Osteoblast (primary cell): Measurements from ENCODE around the gene TP73. TPM values are rescaled to one million over a fixed set of nuclear protein-coding genes. Genes with fewer than 3 reads are reported as not detected.
A peak's percentile ranks its signal among the peaks of the same experiment; 100 is the strongest.

Source experiments
- DNase-seq: peaks from one replicate; pipeline ENCODE4 v3.0.0; 2011; ENCODE audit warnings: low spot score, mixed read lengths; ENCODE audit not compliant: insufficient read length; ENCODE audit errors: missing footprints
- H2AFZ ChIP-seq: 2 replicates; pipeline ENCODE4 v1.6.0; 2011; ENCODE audit warnings: mild to moderate bottlenecking, low read length
- H3K27ac ChIP-seq: 2 replicates; pipeline ENCODE4 v1.5.1; 2011; ENCODE audit warnings: mild to moderate bottlenecking, low read depth, low read length, moderate library complexity
- H3K27me3 ChIP-seq: 2 replicates; pipeline ENCODE4 v1.6.0; 2012; ENCODE audit warnings: mild to moderate bottlenecking, control low read depth, inconsistent platforms, low read length, moderate library complexity; ENCODE audit not compliant: insufficient read depth
- H3K36me3 ChIP-seq: 2 replicates; pipeline ENCODE4 v1.5.1; 2011; ENCODE audit warnings: mild to moderate bottlenecking, low read length, control low read depth, moderate library complexity; ENCODE audit not compliant: insufficient read depth
- H3K4me1 ChIP-seq: 2 replicates; pipeline ENCODE4 v1.5.1; 2011; ENCODE audit warnings: mild to moderate bottlenecking, low read length, control low read depth, moderate library complexity; ENCODE audit not compliant: insufficient read depth
- H3K4me2 ChIP-seq: 2 replicates; pipeline ENCODE4 v1.6.0; 2011; ENCODE audit warnings: mild to moderate bottlenecking, low read length; ENCODE audit not compliant: insufficient read depth
- H3K4me3 ChIP-seq: fragments of 200-600 bp; sonication (generic); 3 replicates; pipeline ENCODE4 v1.5.1; 2012; ENCODE audit warnings: mild to moderate bottlenecking, low read length, inconsistent platforms; ENCODE audit not compliant: insufficient read depth
- H3K79me2 ChIP-seq: 2 replicates; pipeline ENCODE4 v1.6.0; 2012; ENCODE audit warnings: mild to moderate bottlenecking, low read length, control low read depth, inconsistent platforms; ENCODE audit not compliant: insufficient read depth
- H3K9me3 ChIP-seq: 2 replicates; pipeline ENCODE4 v1.5.1; 2011; ENCODE audit warnings: low read depth, low read length, control low read depth
- H4K20me1 ChIP-seq: 2 replicates; pipeline ENCODE4 v1.6.0; 2012; ENCODE audit warnings: mild to moderate bottlenecking, low read length, control low read depth; ENCODE audit not compliant: insufficient read depth
- total RNA-seq: library from RNA; depleted of rRNA; stranded (reverse); fragments of >200 nt; gene quantifications from 2 replicates; pipeline ENCODE4 v1.2.3, GENCODE V29; 2012
- TF ChIP-seq, protein P1 (sequence below): IDR thresholded peaks from 2 replicates; pipeline ENCODE4 v1.5.1; 2011; ENCODE audit warnings: mild to moderate bottlenecking, low read depth, low read length, moderate library complexity; ENCODE audit errors: extremely low read depth

The TP73 gene
- total RNA-seq, 1 donor, result not detected

GRCh38 chr1:3609016-3609768, 43.1 kb upstream of the TP73 start:
- Histone ChIP-seq H4K20me1 (no peaks in the 10 kb centered on the region), H3K4me3 (no peak overlapping the region), H3K36me3 (no peaks in the 10 kb centered on the region), H3K27ac (no peak overlapping the region), H3K27me3 (peaks cover 30% of the 10 kb centered on the region), H3K4me2 (no peak overlapping the region), H3K79me2 (no peaks in the 10 kb centered on the region), H2AFZ (no peak overlapping the region), H3K9me3 (no peaks in the 10 kb centered on the region), H3K4me1 (peaks cover 6% of the 10 kb centered on the region)
- TF ChIP-seq, protein P1, sequence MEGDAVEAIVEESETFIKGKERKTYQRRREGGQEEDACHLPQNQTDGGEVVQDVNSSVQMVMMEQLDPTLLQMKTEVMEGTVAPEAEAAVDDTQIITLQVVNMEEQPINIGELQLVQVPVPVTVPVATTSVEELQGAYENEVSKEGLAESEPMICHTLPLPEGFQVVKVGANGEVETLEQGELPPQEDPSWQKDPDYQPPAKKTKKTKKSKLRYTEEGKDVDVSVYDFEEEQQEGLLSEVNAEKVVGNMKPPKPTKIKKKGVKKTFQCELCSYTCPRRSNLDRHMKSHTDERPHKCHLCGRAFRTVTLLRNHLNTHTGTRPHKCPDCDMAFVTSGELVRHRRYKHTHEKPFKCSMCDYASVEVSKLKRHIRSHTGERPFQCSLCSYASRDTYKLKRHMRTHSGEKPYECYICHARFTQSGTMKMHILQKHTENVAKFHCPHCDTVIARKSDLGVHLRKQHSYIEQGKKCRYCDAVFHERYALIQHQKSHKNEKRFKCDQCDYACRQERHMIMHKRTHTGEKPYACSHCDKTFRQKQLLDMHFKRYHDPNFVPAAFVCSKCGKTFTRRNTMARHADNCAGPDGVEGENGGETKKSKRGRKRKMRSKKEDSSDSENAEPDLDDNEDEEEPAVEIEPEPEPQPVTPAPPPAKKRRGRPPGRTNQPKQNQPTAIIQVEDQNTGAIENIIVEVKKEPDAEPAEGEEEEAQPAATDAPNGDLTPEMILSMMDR, result no peak
- DNase-seq, result peak; percentile 93

DNA sequence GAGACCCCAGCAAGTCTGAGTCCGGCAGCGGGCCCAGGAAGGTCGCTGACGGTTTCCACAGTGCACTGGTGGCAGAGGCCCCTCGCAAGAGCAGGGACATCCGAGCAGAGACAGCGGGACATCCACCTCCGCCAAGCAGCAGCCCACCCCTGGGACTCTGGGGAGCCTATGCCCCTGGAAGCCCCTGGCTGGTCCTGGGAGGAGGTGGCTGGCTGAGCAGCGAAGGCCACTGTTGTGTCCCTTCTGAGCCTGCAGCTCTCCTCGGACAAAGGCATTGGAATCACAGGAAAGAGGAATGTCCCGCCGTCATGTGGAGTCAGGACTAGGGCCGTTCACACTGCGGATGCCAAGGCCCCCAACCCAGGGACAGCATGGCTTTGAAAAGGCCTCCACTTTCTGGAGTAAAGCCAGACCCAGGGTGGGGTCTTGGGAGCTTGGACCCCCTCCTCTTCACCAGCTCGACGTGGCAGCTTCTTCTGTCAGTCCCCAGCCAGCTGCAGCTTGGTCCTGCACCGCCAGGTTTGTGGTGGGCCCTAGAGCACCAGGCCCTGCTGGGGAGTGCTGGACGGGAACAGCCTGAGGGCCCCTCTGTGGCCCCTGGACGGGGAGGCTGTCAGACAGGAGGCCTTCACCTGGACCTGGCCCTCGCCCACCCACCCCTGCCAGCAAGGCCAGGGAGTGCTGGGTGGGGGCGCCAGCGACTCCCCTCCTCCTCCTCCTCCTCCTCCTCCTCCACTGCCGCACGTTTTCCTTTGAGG, 42.4 kb upstream of the TP73 start:
- Histone ChIP-seq H3K27me3 (peaks cover 30% of the 10 kb centered on the region), H3K4me3 (no peak overlapping the region), H4K20me1 (no peaks in the 10 kb centered on the region), H3K9me3 (no peaks in the 10 kb centered on the region), H2AFZ (no peak overlapping the region), H3K4me1 (peaks cover 6% of the 10 kb centered on the region), H3K27ac (no peak overlapping the region), H3K36me3 (no peaks in the 10 kb centered on the region), H3K79me2 (no peaks in the 10 kb centered on the region), H3K4me2 (no peak overlapping the region)
- DNase-seq, result peak; percentile 88
- TF ChIP-seq, protein P1, result no peak

DNA sequence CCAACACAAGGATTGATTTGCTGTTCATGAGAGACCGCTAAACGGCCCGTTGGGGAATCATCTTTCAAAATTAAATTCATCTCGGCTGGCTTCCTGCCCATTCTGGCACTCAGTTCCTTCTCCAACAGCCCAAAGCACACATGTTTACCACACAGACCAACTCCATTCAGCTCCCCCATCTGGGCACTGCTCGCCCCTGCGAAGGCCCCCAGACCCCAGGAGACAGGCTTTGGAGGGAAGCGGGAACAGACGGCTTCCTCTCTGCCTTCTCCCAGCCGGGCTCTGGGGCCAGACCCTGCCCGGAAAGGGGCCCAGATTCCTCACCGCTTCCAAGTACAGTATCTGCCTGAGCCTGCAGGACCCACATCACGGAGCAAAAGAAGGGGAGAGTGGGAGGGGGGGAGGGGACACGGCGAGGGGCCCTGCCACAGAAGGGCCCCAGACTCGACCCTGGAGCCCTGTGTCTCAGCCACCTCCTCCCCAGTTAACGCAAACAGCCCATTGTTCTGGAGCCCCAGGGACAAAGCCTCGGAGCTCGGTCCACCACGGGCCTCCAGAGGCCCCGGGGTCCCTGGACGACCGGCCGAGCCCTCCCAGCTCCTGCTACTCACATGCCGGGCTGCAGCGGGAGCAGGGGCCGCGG, 41.7 kb upstream of the TP73 start:
- TF ChIP-seq, protein P1, result no peak
- Histone ChIP-seq H3K4me1 (peaks cover 6% of the 10 kb centered on the region), H3K27ac (no peak overlapping the region), H3K4me2 (peak overlapping the region; percentile 39), H4K20me1 (no peaks in the 10 kb centered on the region), H3K79me2 (no peaks in the 10 kb centered on the region), H3K4me3 (peak overlapping the region; percentile 35), H3K9me3 (no peaks in the 10 kb centered on the region), H2AFZ (peak overlapping the region; percentile 22), H3K27me3 (peaks cover 30% of the 10 kb centered on the region), H3K36me3 (no peaks in the 10 kb centered on the region)
- peak; percentile 93 for DNase-seq
